Renal cortical epithelial cell (primary cell): Measurements from ENCODE around the gene CRCP. TPM values are rescaled to one million over a fixed set of nuclear protein-coding genes. Genes with fewer than 3 reads are reported as not detected.
"Not testable (repeated sequence)": the region's sequence is repeated elsewhere in the genome, so short reads cannot be mapped to it uniquely, and the experiment has no call there.

Source experiments
- DNase-seq: peaks from one replicate; pipeline ENCODE4 v3.0.0-alpha.2; 2011; ENCODE audit warnings: low read depth
- total RNA-seq: library from RNA; depleted of rRNA; stranded (reverse); fragments of >200 nt; gene quantifications from 2 replicates; pipeline ENCODE4 v1.2.3, GENCODE V29; 2014

The CRCP gene
- total RNA-seq, 1 donor from 2014 or later, result 39.5 TPM

GRCh38 chr7:66156035-66156434, 41.4 kb downstream of the CRCP start:
- DNase-seq, result not testable (repeated sequence)

GRCh38 chr7:66157060-66157459, 42.4 kb downstream of the CRCP start:
- DNase-seq, result peak; percentile 92

GRCh38 chr7:66162622-66163021, 48.0 kb downstream of the CRCP start:
- DNase-seq, result no peak

GRCh38 chr7:66163186-66163610, 48.6 kb downstream of the CRCP start:
- no peak for DNase-seq

- no peak for DNase-seq
Measured at GRCh38 chr7:66164356-66164755, 49.7 kb downstream of the CRCP start.

- peak; percentile 29 for DNase-seq
Measured at GRCh38 chr7:66167773-66168387, 53.2 kb downstream of the CRCP start.

GRCh38 chr7:66169616-66170015, 55.0 kb downstream of the CRCP start:
- DNase-seq, result peak; percentile 42

- peak; percentile 85 for DNase-seq
Measured at GRCh38 chr7:66170309-66171231, 55.9 kb downstream of the CRCP start.

- DNase-seq, result not testable (repeated sequence)
Measured at GRCh38 chr7:66172536-66173401, 58.1 kb downstream of the CRCP start.

- no peak for DNase-seq
Measured at GRCh38 chr7:66173856-66174255, 59.2 kb downstream of the CRCP start.

GRCh38 chr7:66175006-66175405, 60.4 kb downstream of the CRCP start:
- not testable (repeated sequence) for DNase-seq

- DNase-seq, result no peak
Measured at GRCh38 chr7:66176914-66177313, 62.3 kb downstream of the CRCP start.

GRCh38 chr7:66178258-66178657, 63.6 kb downstream of the CRCP start:
- no peak for DNase-seq

GRCh38 chr7:66181329-66181728, 66.7 kb downstream of the CRCP start:
- DNase-seq, result no peak

- no peak for DNase-seq
Measured at GRCh38 chr7:66181845-66182244, 67.2 kb downstream of the CRCP start.

GRCh38 chr7:66182920-66183319, 68.3 kb downstream of the CRCP start:
- DNase-seq, result no peak

- peak; percentile 89 for DNase-seq
Measured at GRCh38 chr7:66183700-66184099, 69.1 kb downstream of the CRCP start.

GRCh38 chr7:66185680-66186187, 71.1 kb downstream of the CRCP start:
- DNase-seq, result no peak

GRCh38 chr7:66186991-66187390, 72.3 kb downstream of the CRCP start:
- no peak for DNase-seq

- DNase-seq, result peak; percentile 81
Measured at GRCh38 chr7:66187905-66188304, 73.3 kb downstream of the CRCP start.

GRCh38 chr7:66188645-66189044, 74.0 kb downstream of the CRCP start:
- no peak for DNase-seq
